CD14-positive monocyte (primary cell): ENCODE measurements around the gene CUX1. TPM values are rescaled to one million over a fixed set of nuclear protein-coding genes. Genes with fewer than 3 reads are reported as not detected.

Source experiments
- DNase-seq, 3 donors: peaks; one replicate each; pipeline ENCODE4 v3.0.0-alpha.2; 2011 to 2022
- H2AFZ ChIP-seq: 2 replicates; pipeline ENCODE4 v1.6.0; 2012; ENCODE audit warnings: mild to moderate bottlenecking, low read depth, low read length, inconsistent platforms; ENCODE audit not compliant: insufficient read depth, poor library complexity, severe bottlenecking
- H3K27ac ChIP-seq, 2 donors: 1 replicate in 1 of 2; 2 replicates in 1 of 2; pipeline ENCODE4 v1.5.1; 2012 to 2013; ENCODE audit warnings: low read length in 2 of 2, control low read depth in 1 of 2, inconsistent platforms in 1 of 2, low read depth in 1 of 2, mild to moderate bottlenecking in 1 of 2
- H3K27me3 ChIP-seq, 2 donors: one replicate each; pipeline versions ENCODE4 v1.6.0 to v1.6.1; 2011 to 2013; ENCODE audit warnings: low read length in 2 of 2; ENCODE audit not compliant: control insufficient read depth in 2 of 2, insufficient read depth in 2 of 2
- H3K36me3 ChIP-seq, 2 donors: replicated peaks in 1 of 2; 1 replicate in 1 of 2; 2 replicates in 1 of 2; pipeline versions ENCODE4 v1.5.1 to v1.6.1; 2012 to 2013; ENCODE audit warnings: low read length in 2 of 2, control low read depth in 1 of 2, inconsistent platforms in 1 of 2, mild to moderate bottlenecking in 1 of 2; ENCODE audit not compliant: insufficient read depth in 2 of 2, control insufficient read depth in 1 of 2
- H3K4me1 ChIP-seq, 2 donors: 1 replicate in 1 of 2; 2 replicates in 1 of 2; pipeline versions ENCODE4 v1.5.1 to v1.6.1; 2012 to 2013; ENCODE audit warnings: low read length in 2 of 2, control low read depth in 1 of 2, inconsistent platforms in 1 of 2, mild to moderate bottlenecking in 1 of 2, moderate library complexity in 1 of 2; ENCODE audit not compliant: insufficient read depth in 2 of 2, control insufficient read depth in 1 of 2
- H3K4me2 ChIP-seq: replicated peaks from 2 replicates; pipeline ENCODE3; 2012; ENCODE audit warnings: low read length, moderate library complexity, mild to moderate bottlenecking; ENCODE audit not compliant: poor library complexity, severe bottlenecking; ENCODE audit errors: extremely low read depth
- H3K4me3 ChIP-seq, 3 experiments: fragments of 200-600 bp in 1 of 3; sonication (generic) in 1 of 3; replicated peaks in 1 of 3; 1 replicate in 2 of 3; 2 replicates in 1 of 3; pipeline ENCODE4 v1.5.1; 2011 to 2013; ENCODE audit warnings: low read length in 3 of 3, mild to moderate bottlenecking in 3 of 3, control low read depth in 2 of 3, low read depth in 2 of 3, inconsistent platforms in 1 of 3, moderate library complexity in 1 of 3
- H3K79me2 ChIP-seq: 2 replicates; pipeline ENCODE4 v1.6.0; 2012; ENCODE audit warnings: mild to moderate bottlenecking, control low read depth, inconsistent platforms, low read length, moderate library complexity; ENCODE audit not compliant: insufficient read depth
- H3K9ac ChIP-seq: 2 replicates; pipeline ENCODE4 v1.6.0; 2017; ENCODE audit warnings: low read length, mild to moderate bottlenecking; ENCODE audit not compliant: insufficient read depth, poor library complexity, severe bottlenecking
- H3K9me3 ChIP-seq, 2 donors: replicated peaks in 1 of 2; 1 replicate in 1 of 2; 2 replicates in 1 of 2; pipeline versions ENCODE4 v1.5.1 to v1.6.1; 2012 to 2013; ENCODE audit warnings: low read length in 2 of 2, control low read depth in 1 of 2; ENCODE audit not compliant: control insufficient read depth in 1 of 2, insufficient read depth in 1 of 2
- H4K20me1 ChIP-seq: 2 replicates; pipeline ENCODE4 v1.6.0; 2012; ENCODE audit warnings: mild to moderate bottlenecking, low read length, control low read depth, moderate library complexity; ENCODE audit not compliant: insufficient read depth
- H3K27ac Mint-ChIP-seq, 7 donors: one replicate each; pipeline ENCODE4 v1.8.0; 2020; ENCODE audit warnings: mild to moderate bottlenecking in 7 of 7, mixed read lengths in 7 of 7, moderate library complexity in 6 of 7, inconsistent platforms in 2 of 7
- H3K27me3 Mint-ChIP-seq, 3 donors: one replicate each; pipeline ENCODE4 v1.8.0; 2021 to 2022; ENCODE audit warnings: low read depth in 3 of 3, mild to moderate bottlenecking in 3 of 3, mixed read lengths in 3 of 3, moderate library complexity in 3 of 3, inconsistent platforms in 1 of 3
- H3K36me3 Mint-ChIP-seq, 2 donors: one replicate each; pipeline ENCODE4 v1.8.0; 2020; ENCODE audit warnings: mixed read lengths in 2 of 2, inconsistent platforms in 1 of 2, mild to moderate bottlenecking in 1 of 2
- H3K4me1 Mint-ChIP-seq: one replicate; pipeline ENCODE4 v1.8.0; 2020; ENCODE audit warnings: mild to moderate bottlenecking, mixed read lengths
- H3K4me3 Mint-ChIP-seq, 2 donors: one replicate each; pipeline ENCODE4 v1.8.0; 2020; ENCODE audit warnings: mild to moderate bottlenecking in 2 of 2, mixed read lengths in 2 of 2, moderate library complexity in 1 of 2
- H3K9me3 Mint-ChIP-seq, 7 donors: one replicate each; pipeline ENCODE4 v1.8.0; 2020 to 2022; ENCODE audit warnings: mixed read lengths in 7 of 7, mild to moderate bottlenecking in 6 of 7, moderate library complexity in 6 of 7, inconsistent platforms in 2 of 7
- CTCF ChIP-seq: fragments of 200-600 bp; IDR thresholded peaks from one replicate; pipeline ENCODE4 v1.8.0; 2022; ENCODE audit warnings: antibody characterized with exemption, mild to moderate bottlenecking
- WGBS: methylation state at CpG from one replicate; pipeline ENCODE4 v1.1.5; 2013; ENCODE audit warnings: missing lambda C conversion rate; ENCODE audit not compliant: insufficient coverage; 5-methylcytosine and 5-hydroxymethylcytosine counted together
- intact Hi-C, 2 donors: fragments of 100-400 bp; cut with micrococcal nuclease; formaldehyde crosslinking; loops; one replicate each; pipeline versions ENCODE4 v1.15.0 to v1.15.1; 2023
- polyA plus RNA-seq, 3 donors: library from polyadenylated mRNA; depleted of rRNA in 1 of 3; unstranded in 2 of 3; stranded (reverse) in 1 of 3; fragments of 300-500 nt in 2 of 3; fragments of >200 nt in 1 of 3; fragmentation: Illumina TruSeq in 2 of 3; gene quantifications; 1 replicate in 2 of 3; 2 replicates in 1 of 3; pipeline ENCODE4 v1.2.3, GENCODE V29; 2012 to 2021

CUX1 gene
- polyA plus RNA-seq, 3 donors: 17.6 to 38.0 (median 28.0) TPM

DNA sequence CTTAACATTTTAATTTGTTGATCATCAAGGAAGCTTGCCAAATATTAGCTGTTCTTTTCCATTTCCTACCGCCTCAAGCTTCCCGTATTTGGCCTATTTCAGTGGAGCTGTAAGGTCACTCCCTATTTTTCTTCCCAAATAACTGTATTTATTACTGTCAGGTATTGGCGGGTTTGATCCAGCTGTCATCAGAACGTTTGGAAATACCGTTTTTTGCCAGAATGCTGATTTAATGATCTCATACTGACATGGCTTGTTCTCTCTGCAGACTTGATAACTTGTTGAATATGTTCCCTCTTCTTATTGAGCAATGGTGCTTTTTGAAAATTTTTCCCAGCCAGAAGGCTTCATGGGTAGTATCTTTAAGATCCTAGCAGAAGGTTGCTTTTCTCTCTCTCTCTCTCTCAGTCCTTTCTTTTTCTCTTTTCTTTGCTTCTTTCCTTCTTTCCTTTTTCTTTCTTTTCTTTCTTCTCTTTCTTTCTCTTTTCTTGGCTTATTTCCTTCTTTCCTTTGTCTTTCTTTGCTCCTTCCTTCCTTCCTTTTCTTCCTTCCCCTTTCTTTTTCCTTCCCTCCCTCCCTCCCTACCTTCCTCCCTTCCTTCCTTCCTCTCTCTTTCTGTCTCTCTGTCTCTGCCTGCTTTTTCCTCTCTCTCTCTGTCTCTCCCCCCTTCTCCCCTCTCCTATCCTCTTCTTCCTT is 42.1 kb downstream of the CUX1 start:
- Histone ChIP-seq H2AFZ (no peak overlapping the region), H3K4me1 (peaks cover 55 to 58% of the 10 kb centered on the region in 2 donors), H3K27ac (peak overlapping the region in 1 of 2 donors; percentile 96), H3K9ac (no peak overlapping the region), H3K27me3 (no peaks in the 10 kb centered on the region), H3K9me3 (no peaks in the 10 kb centered on the region), H3K36me3 (no peaks in the 10 kb centered on the region), H3K79me2 (peaks cover 84% of the 10 kb centered on the region), H3K4me3 (no peak overlapping the region), H3K4me2 (peak overlapping the region; percentile 11), H4K20me1 (peaks cover 91% of the 10 kb centered on the region)
- Mint-ChIP-seq H3K27ac (peak overlapping the region; percentile 34 to 100 (median 82)), H3K9me3 (no peaks in the 10 kb centered on the region), H3K27me3 (no peaks in the 10 kb centered on the region), H3K36me3 (peaks cover 0 to 18% of the 10 kb centered on the region in 2 donors), H3K4me3 (peak overlapping the region in 1 of 2 donors; percentile 42), H3K4me1 (peaks cover 67% of the 10 kb centered on the region)
- WGBS: 0% methylated on average over 1 of the region's 5 CpGs
- TF ChIP-seq CTCF: no peak
- intact Hi-C loops: loop anchor here (5.0 to 10.0 kb wide), 3 partner anchors 42 to 203 kb away; partner anchors contain the start of gene CUX1 (in 2 of the 2)
- DNase-seq: peak in 2 of 3 donors; percentile 35 to 42

DNA sequence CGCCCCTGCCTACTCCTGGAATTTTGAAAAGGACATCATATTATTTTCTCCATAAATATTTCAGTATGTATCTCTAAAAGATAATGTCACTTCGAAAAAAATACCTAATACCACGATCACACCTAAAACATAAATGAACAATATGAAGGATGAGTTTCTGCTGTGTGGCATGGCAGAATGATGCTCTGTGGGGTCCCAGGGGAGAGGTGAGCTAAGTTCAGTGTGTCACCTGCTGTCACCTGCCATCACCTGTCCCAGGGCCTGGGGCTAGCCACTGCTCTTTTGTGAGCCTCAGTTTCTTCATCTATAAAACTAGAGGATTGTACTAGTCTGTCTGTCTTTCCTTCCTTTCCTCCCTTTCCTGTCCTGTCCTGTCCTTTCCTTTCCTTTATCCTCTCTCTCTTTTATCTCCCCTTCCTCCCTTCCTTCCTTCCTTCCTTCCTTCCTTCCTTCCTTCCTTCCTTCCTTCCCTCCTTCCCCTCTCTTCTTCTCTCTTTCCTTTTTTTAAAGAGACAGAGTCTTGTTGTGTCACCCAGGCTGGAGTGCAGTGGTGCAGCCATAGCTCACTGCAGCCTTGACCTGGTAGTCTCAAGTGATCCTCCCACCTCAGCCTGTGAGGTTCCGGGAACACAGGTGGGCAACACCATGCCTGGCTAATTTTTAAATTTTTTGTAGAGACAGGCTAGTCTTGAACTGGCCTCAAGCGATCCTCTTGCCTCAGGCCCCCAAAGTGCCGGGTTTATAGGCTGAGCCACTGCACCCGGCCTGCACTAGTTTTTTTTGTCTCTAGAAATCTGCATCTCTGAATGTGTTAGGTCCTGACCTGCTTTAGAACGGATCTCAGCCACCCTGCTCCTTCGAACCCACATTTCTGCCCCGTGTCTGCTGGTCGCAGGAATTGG is 43.1 kb downstream of the CUX1 start:
- peak overlapping the region; percentile 31 to 100 (median 74) for H3K27ac Mint-ChIP-seq
- H3K36me3 Mint-ChIP-seq: peaks cover 6 to 25% of the 10 kb centered on the region in 2 donors
- no peaks in the 10 kb centered on the region for H3K9me3 ChIP-seq
- peak overlapping the region in 1 of 2 donors; percentile 96 for H3K27ac ChIP-seq
- H3K36me3 ChIP-seq: peaks cover 4 to 7% of the 10 kb centered on the region in 2 donors
- H3K4me3 ChIP-seq: no peak overlapping the region
- no peaks in the 10 kb centered on the region for H3K27me3 Mint-ChIP-seq
- no peak overlapping the region for H3K4me2 ChIP-seq
- H3K27me3 ChIP-seq: no peaks in the 10 kb centered on the region
- H3K4me3 Mint-ChIP-seq: no peak overlapping the region
- H2AFZ ChIP-seq: no peak overlapping the region
- 91% methylated on average over 8 of the region's 11 CpGs for WGBS
- no peak overlapping the region for H3K9ac ChIP-seq
- DNase-seq: no peak
- H4K20me1 ChIP-seq: peaks cover 93% of the 10 kb centered on the region
- peaks cover 84% of the 10 kb centered on the region for H3K79me2 ChIP-seq
- intact Hi-C loops: loop anchor here in 1 of 2 donors (10.0 kb wide), 1 partner anchor 94 kb away; no protein-coding TSS in a partner anchor
- peaks cover 45 to 48% of the 10 kb centered on the region in 2 donors for H3K4me1 ChIP-seq
- peaks cover 57% of the 10 kb centered on the region for H3K4me1 Mint-ChIP-seq
- no peak for TF ChIP-seq CTCF
- H3K9me3 Mint-ChIP-seq: no peaks in the 10 kb centered on the region
